HG03097 (cell line): ENCODE measurements around the gene SH3TC1.

Source experiments
- ATAC-seq: cut with Tn5 transposase; IDR thresholded peaks from one replicate; pipeline ENCODE4 v1.9.1; 2021; ENCODE audit not compliant: unreplicated experiment, low FRiP score

SH3TC1 gene

GRCh38 chr4:8197521-8197920 lies 1.6 kb upstream of the SH3TC1 start:
- no peak for ATAC-seq

- peak; percentile 2 for ATAC-seq
These were observed 734 bp upstream of the SH3TC1 start for GRCh38 chr4:8198206-8198905.

DNA sequence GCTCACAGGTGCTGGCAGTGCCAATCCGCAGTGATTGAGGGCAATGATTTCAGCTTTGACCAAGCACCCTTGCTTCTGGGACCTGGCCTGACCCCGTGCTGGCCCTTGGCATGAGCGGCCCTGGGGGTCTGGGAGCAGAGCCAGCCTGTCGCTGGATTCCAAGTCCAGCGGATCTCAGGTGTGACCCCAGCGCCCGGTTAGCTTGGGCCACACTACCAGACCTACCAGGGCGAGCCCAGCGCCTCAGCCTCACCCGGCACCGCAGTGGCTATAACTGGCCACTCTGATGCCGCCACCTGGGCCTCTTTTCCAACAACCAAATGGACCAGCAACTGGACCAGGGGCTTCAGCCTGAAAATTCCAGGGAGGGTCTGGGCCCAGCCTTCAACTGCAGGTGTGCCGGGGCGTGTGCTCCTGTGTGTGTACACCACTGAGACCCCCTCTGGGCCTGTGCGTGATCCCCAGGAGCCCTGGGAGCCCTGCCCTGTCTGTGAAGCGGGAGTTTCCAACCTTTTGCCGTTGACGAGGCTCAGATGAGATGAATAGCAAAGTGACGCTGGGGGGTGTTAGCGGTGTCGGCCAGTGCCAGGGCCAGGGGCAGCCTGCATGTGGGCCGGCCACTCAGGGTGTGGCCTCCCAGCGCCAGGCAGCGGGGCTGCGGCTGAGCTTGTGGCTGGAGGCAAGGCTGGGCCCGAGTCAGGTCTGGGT lies 658 bp downstream of the SH3TC1 start:
- ATAC-seq, result no peak

GRCh38 chr4:8200302-8200975 lies 1.3 kb downstream of the SH3TC1 start:
- ATAC-seq, result no peak

DNA sequence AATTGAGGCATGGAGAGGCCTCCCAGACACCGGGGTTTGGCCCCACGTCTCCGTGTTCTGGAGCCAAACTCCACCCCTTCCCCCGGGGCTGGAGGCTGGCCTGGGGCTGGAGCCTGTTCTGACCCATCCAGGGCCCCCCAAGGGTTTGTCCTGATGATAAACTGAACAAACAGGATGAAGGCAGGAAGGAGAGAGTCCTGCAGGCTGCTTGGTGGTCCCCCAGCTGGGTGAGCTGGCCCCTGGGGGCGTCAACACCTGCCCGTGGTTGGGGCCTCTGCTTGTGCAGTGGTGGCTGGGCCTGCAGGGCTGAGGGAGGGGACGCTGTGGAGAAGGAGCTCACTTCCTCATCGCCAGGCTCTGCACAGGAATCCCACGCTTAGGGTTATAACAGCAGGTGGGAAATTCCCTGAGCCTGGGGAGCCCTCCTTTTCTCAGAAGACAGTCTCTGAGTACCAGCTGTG lies 2.3 kb downstream of the SH3TC1 start:
- peak; percentile 27 for ATAC-seq

DNA sequence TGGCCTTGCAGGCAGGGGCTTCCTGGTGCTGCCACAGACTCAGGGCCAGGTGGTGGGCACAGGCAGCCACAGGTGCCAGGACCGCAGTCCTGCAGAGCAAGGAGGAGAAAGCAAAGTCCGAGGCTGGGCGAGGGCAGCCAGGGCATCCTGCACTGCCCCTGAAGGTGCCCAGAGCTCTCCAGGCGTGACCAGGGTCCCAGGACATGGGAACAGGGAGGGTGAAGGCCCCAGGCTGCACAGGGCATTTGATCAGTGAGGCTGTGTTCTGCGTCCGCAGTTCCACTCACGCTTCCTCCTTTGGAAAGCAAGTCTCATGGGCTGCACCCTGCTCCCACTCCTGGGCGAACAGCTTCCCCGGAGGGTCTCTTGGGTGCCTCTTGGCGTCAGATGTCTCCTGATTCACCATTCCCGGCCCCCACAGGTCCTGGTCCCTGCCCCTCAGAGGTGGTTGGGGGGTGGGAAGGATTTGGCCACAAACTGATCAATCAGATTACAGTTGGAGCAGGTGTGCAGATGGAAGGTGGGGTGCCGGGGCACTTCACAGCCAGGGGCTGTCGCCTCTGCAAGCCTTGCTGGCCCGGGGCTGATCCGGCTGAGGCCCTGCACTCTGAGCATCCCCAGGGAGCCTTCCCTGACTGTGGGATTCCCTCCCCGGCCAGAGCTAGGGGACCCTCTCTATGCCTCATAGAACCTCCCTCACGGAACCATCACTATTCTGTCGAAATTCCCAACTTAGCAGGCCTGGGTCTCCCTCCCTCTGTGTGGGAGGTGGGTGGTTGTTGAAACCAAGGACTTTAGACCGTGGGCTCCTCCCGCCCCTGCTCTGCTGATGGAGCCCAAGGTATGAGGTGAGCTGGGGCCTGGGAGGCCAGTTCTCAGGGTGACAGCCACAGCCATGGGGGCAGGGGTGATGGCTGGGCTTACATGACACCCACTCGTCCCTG lies 3.3 kb downstream of the SH3TC1 start:
- ATAC-seq, result no peak

DNA sequence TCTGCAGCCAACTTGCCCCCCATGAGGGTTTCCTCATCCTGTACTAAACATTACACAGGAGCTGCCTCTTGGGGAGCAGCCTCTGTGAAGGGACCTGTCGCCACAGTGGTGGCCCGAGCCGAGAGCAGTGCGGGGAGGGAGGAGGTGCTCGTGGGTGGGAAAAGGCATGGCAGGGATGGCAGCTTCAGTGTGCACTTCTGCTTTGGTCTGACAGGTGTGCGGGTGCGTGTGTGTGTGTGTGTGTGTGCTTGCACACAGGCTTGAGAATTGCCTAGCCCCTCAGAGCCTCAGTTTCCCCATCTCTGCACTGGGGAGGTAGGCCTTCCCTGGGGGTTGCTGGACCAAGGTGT lies 3.9 kb downstream of the SH3TC1 start:
- no peak for ATAC-seq

GRCh38 chr4:8203817-8204216 lies 4.7 kb downstream of the SH3TC1 start:
- no peak for ATAC-seq

DNA sequence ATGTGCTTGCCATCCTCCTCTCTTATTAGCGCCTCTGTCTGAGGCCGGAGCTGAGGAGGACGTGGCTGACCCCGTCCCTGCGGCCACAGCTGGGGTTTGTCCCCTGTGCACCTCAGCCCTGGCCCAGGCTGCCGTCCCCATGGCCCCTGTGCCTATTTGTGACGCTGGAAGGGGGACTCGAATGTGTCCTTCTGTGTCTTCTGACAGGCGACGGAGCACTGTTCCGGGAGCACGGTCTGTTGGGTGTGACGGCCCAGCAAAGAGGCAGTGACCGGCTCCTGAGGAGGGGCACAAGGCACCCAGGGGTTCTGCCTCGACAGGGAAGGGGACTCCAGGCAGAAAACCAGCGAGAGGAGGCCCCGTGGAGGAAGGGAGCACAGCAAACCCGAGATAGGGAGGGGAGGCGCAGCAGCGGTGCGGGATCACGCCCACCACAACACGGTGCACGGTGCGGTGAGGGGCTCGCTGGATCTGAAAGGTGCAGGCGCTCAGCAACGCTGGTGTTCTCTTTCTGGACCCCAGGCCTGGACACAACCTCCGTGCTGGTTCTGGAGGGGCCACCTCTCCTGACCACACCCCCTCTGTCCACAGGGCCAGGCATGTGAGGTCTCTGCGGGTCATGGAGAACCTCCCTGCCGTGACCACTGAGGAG lies 5.6 kb downstream of the SH3TC1 start:
- ATAC-seq, result no peak

GRCh38 chr4:8205241-8205707 lies 6.2 kb downstream of the SH3TC1 start:
- ATAC-seq, result no peak

- ATAC-seq, result no peak
These were observed 6.9 kb downstream of the SH3TC1 start for GRCh38 chr4:8205749-8206611.

GRCh38 chr4:8207314-8207713 lies 8.2 kb downstream of the SH3TC1 start:
- no peak for ATAC-seq

DNA sequence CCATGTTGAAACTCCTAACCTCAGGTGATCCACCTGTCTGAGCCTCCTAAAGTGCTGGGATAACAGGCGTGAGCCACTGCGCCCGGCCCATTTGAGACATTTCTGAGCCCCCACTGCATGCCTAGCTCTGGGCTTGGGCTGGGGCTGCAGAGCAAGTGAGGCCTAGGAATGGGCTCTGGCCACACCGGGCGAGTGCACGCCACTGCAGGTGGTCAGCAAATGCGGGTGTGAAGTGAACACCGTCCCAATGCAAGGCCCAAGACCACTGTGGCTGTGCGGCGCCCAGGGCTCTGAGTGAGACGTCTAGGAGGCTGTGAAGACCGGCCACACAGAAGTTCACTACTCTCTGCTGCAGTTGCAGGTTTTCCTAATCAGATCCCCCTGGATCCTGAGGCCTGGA lies 9.5 kb downstream of the SH3TC1 start:
- no peak for ATAC-seq

GRCh38 chr4:8209181-8209874 lies 10.2 kb downstream of the SH3TC1 start:
- ATAC-seq, result no peak

DNA sequence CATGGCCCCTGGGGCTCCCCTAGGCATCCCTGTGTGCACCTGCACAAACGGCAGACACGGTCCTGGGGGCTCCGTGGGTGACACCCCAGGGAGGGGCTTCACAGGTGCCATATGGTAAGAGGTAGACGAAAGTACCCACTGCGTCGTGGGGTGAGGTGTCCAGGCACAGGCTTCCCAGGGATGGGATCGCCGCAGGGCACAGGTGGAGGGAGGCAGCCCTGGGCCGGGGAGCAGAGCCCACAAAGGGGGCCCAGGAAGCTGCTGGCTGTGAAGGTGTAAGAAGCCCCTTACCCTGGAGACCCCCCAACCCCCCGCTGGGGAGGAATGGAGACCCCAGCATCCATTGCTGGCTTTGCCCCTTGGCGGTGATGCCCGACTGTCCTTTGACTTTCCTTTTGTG lies 10.9 kb downstream of the SH3TC1 start:
- ATAC-seq, result no peak

- ATAC-seq, result no peak
These were observed 11.5 kb downstream of the SH3TC1 start for GRCh38 chr4:8210616-8211015.

DNA sequence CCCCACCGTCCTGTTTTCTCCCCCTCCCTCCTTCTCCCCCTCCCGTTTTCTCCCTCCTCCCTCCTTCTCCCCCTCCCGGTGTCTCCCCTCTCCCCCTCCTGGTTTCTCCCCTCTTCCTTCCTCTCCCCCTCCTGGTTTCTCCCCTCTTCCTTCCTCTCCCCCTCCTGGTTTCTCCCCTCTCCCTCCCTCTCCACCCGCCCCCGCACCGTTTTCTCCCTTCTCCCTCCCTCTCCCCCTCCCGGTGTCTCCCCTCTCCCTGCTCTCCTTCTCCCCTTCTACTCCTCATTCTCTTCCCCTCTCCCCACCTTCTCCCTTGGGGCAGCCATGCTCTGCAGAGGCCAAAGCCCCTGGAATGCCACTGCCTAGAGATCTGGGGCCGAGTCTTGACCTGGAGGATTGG lies 12.2 kb downstream of the SH3TC1 start:
- ATAC-seq, result no peak

DNA sequence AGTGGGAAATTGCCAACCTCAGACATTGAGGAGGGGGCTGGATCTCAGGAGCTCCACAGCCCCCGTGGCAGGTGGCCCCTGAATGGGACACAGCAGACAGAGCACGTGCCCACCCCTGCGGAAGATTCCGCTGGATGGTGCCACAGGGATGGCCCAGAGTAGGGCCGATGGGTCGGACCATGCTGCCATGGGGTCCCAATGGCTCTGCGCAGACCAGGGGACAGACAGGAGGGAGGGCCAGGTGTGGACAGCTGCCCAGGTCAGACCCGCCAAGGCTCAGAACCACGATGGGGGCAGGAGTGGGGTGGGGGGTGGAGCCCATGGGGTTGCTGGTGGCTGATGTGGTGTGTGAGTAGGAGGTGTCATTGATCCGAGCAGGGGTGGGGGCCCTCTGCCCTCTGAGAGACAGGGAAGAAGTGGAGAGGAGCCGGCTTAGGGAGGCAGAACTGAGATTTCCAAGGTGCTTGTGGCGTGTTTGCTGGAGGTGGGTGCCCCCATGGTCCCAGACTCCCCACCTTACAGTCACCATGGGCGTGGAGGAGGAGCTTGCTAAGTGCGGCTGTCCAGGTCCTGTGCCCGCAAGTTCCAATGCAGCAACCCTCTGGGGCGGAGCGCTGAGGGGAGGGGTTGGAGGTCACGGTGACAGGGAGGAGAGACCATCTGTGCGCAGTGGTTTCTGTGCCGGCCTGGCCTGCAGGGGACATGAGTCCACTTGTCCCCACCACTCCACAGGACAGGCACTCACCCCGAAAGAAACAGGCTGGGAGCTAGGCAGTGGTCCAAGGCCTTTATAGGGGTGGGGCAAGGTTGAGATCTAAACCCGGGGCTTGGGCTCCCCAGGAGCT lies 12.9 kb downstream of the SH3TC1 start:
- ATAC-seq, result no peak
